Measurements from ENCODE around the gene PPP1R16B. TPM values are rescaled to one million over a fixed set of nuclear protein-coding genes. Genes with fewer than 3 reads are reported as not detected.

Gene PPP1R16B
- total RNA-seq (10 to 100 TPM; 32.0 to 58.5 (median 50.2) TPM), total RNA-seq (121 to 638 (median 253) reads per million in 29 experiments)
- 40.1 TPM for total RNA-seq (2013)

DNA sequence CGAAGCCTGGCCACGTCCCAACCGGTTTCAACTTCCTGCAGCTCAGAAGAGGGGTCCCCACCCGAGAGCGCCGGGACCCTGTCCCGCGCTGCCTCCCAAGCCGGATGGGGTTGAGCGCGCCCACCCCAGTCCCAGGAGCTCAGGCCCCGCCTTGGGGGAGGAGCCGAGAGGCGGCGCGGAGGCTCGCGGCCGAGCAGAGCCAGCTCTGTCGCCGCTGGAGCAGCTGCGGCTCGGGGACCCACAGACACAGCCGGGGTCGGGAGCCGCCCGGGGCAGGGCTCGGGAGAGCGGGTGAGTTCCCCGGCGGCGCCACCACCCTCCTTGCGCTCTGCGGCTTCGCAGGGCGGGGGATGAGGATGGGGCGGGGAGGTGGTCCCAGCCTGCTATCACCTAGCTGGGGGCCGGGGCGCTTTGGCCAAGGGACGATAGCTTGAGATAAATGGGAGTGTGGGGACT lies at the start of gene PPP1R16B:
PPP1R16B (plus strand) TSS at position 196 of the 456 bp plus-strand sequence. CDS start 30,229 bp downstream, outside the sequence.
- Histone ChIP-seq H3K9me3 (no peaks in the 10 kb centered on the region), H3K4me3 (ENCODE audit: control insufficient read depth in 1 of 2, extremely low read depth in 1 of 2, low read length in 1 of 2) (peak within 1 kb of the TSS; percentile 86 to 99), H3K27me3 (replicated peaks in 1 of 2; ENCODE audit: control insufficient read depth in 2 of 2, extremely low read depth in 1 of 2, insufficient read depth in 2 of 2, low read length in 1 of 2) (no peaks in the 10 kb centered on the region), H3K36me3 (ENCODE audit: control insufficient read depth in 2 of 2, extremely low read depth in 1 of 2, insufficient read depth in 1 of 2, low read length in 1 of 2) (peaks cover 0 to 12% of the 10 kb centered on the region in 2 donors), H3K4me1 (ENCODE audit: control insufficient read depth in 1 of 2, extremely low read depth in 1 of 2, insufficient read depth in 2 of 2, low read length in 2 of 2) (peaks cover 27 to 59% of the 10 kb centered on the region in 2 experiments), H3K27ac (ENCODE audit: low read length) (peak within 1 kb of the TSS; percentile 99)
- peak within 1 kb of the TSS; percentile 88 to 91 (median 91) for H3K4me3 Mint-ChIP-seq
- ChIA-PET CTCF (interaction anchor here in 1 of 2 donors (1.0 to 1.3 kb wide), 7 partner anchors 16 to 333 kb away, joined by 3 to 5 read pairs (median 4); partner anchors contain the start of gene RALGAPB), POLR2A (interaction anchor here (0.6 to 1.4 kb wide), 9 partner anchors 11 to 111 kb away, joined by 3 to 17 read pairs (median 5); partner anchors contain the start of gene ACTR5 (in 1 of the 2))
- peaks cover 54 to 56% (median 56%) of the 10 kb centered on the region in 3 donors for H3K4me1 Mint-ChIP-seq
- H3K27ac Mint-ChIP-seq = peak within 1 kb of the TSS; percentile 97
- no peaks in the 10 kb centered on the region for H3K27me3 Mint-ChIP-seq
- peak; percentile 64 to 86 (median 79) for DNase-seq
- no peaks in the 10 kb centered on the region for H3K9me3 Mint-ChIP-seq
- WGBS (ENCODE audit: insufficient coverage) = 0% methylated on average over 36 of the region's 40 CpGs
- peaks cover 16% of the 10 kb centered on the region for H3K36me3 Mint-ChIP-seq
- ATAC-seq (replicated peaks in 1 of 4) = peak; percentile 66 to 75 (median 72)

DNA sequence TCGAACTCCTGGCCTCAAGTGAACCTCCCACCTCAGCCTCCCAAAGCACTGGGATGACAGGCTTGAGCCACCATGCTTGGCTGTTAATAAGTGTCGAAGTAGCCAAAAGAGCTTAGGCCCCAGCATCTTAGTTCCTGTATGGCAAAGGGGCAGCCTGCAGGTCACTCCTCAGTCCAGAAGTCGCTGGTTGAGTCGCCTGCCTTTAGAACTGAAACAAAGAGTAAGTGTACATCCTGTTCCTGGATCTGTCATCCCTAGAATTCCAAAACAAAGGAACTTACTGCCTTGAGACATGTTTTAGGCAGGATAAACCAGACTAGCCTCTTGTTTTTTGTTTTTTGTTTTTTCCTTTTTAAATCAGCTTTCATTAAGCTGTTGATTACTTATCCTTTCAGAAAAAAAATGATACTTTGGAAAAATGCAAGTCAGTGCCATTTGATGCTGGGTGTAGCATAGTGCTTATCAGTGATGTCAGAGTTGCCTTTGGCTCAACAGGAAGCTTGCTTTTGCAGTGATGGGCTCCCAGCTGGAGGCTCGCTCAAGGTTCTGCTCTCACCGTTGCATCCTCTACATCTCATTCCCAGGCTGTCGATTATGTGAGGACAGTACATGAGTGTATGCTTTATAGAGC lies 48.2 kb upstream of the PPP1R16B start:
- no peaks in the 10 kb centered on the region for H3K4me1 Mint-ChIP-seq
- Histone ChIP-seq H3K9me3 (no peaks in the 10 kb centered on the region), H3K36me3 (ENCODE audit: control insufficient read depth in 2 of 2, extremely low read depth in 1 of 2, insufficient read depth in 1 of 2, low read length in 1 of 2) (peaks cover 16 to 90% of the 10 kb centered on the region in 2 donors), H3K27me3 (replicated peaks in 1 of 2; ENCODE audit: control insufficient read depth in 2 of 2, extremely low read depth in 1 of 2, insufficient read depth in 2 of 2, low read length in 1 of 2) (no peaks in the 10 kb centered on the region), H3K4me1 (ENCODE audit: control insufficient read depth in 1 of 2, extremely low read depth in 1 of 2, insufficient read depth in 2 of 2, low read length in 2 of 2) (no peaks in the 10 kb centered on the region), H3K4me3 (ENCODE audit: control insufficient read depth in 1 of 2, extremely low read depth in 1 of 2, low read length in 1 of 2) (no peak overlapping the region), H3K27ac (ENCODE audit: low read length) (no peak overlapping the region)
- H3K4me3 Mint-ChIP-seq = no peak overlapping the region
- no peak overlapping the region for H3K27ac Mint-ChIP-seq
- 100% methylated on average over 3 of the region's 7 CpGs for WGBS (ENCODE audit: insufficient coverage)
- DNase-seq = no peak
- ATAC-seq (replicated peaks in 1 of 4) = no peak
- peaks cover 73% of the 10 kb centered on the region for H3K36me3 Mint-ChIP-seq
- no peaks in the 10 kb centered on the region for H3K27me3 Mint-ChIP-seq
- POLR2A ChIA-PET = no interaction called here
- CTCF ChIA-PET = no interaction called here
- no peaks in the 10 kb centered on the region for H3K9me3 Mint-ChIP-seq

DNA sequence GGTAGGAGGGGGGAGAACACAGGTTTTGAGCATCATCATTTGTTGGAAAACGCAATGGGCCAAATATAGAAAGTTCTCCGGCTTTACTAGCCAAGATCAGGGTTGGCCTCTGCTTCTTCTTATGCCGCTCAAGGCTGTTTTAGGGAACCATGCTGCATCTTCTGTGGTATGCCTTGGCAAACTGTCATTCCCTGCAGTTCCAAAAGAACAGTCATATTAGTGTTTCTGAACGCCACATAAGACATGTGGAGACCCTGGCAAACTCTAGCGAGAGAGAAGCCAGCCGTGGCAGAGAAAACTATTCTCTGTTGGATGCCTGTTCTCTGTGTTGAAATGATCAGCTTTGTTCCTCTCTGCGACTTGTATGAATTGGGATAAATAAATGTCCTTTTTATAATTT lies 46.4 kb upstream of the PPP1R16B start:
- Histone ChIP-seq H3K36me3 (ENCODE audit: control insufficient read depth in 2 of 2, extremely low read depth in 1 of 2, insufficient read depth in 1 of 2, low read length in 1 of 2) (peaks cover 24 to 94% of the 10 kb centered on the region in 2 donors), H3K27me3 (replicated peaks in 1 of 2; ENCODE audit: control insufficient read depth in 2 of 2, extremely low read depth in 1 of 2, insufficient read depth in 2 of 2, low read length in 1 of 2) (no peaks in the 10 kb centered on the region), H3K27ac (ENCODE audit: low read length) (no peak overlapping the region), H3K4me3 (ENCODE audit: control insufficient read depth in 1 of 2, extremely low read depth in 1 of 2, low read length in 1 of 2) (no peak overlapping the region), H3K9me3 (no peaks in the 10 kb centered on the region), H3K4me1 (ENCODE audit: control insufficient read depth in 1 of 2, extremely low read depth in 1 of 2, insufficient read depth in 2 of 2, low read length in 2 of 2) (no peaks in the 10 kb centered on the region)
- DNase-seq = no peak
- H3K27ac Mint-ChIP-seq = no peak overlapping the region
- H3K4me1 Mint-ChIP-seq = peaks cover 0 to 2% (median 2%) of the 10 kb centered on the region in 3 donors
- H3K36me3 Mint-ChIP-seq = peaks cover 74% of the 10 kb centered on the region
- ATAC-seq (replicated peaks in 1 of 4) = no peak
- H3K27me3 Mint-ChIP-seq = no peaks in the 10 kb centered on the region
- 97% methylated on average over 6 of the region's 7 CpGs for WGBS (ENCODE audit: insufficient coverage)
- ChIA-PET POLR2A (no interaction called here), CTCF (interaction anchor here in 1 of 2 donors (0.6 kb wide), 2 partner anchors 126 to 328 kb away, joined by 3 read pairs; no protein-coding TSS in a partner anchor)
- no peaks in the 10 kb centered on the region for H3K9me3 Mint-ChIP-seq
- H3K4me3 Mint-ChIP-seq = no peak overlapping the region

DNA sequence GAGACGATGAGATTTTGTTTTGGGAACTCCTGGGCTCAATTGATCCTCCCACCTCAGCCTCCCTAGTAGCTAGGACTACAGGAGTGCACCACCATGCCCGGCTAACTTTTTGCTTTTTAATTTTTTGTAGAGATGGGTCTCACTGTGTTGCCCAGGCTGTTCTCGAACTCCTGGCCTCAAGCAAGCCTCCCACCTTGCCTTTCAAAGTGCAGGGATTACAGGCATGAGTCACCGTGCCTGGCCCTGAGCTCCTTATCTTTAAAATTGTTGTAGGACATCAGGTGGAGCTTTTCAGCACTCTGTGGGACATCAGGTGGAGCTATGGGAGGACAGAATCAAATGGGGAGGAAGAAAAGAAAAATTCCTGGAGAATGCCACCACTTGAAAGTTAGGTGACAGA lies 44.5 kb upstream of the PPP1R16B start:
- H3K4me1 Mint-ChIP-seq = peaks cover 0 to 10% (median 7%) of the 10 kb centered on the region in 3 donors
- no peak overlapping the region for H3K4me3 Mint-ChIP-seq
- peaks cover 26 to 93% of the 10 kb centered on the region in 2 donors for H3K36me3 ChIP-seq (ENCODE audit: control insufficient read depth in 2 of 2, extremely low read depth in 1 of 2, insufficient read depth in 1 of 2, low read length in 1 of 2)
- ChIA-PET POLR2A (no interaction called here), CTCF (no interaction called here)
- no peaks in the 10 kb centered on the region for H3K9me3 Mint-ChIP-seq
- no peak overlapping the region for H3K27ac ChIP-seq (ENCODE audit: low read length)
- 100% methylated on average over 2 of the region's 4 CpGs for WGBS (ENCODE audit: insufficient coverage)
- H3K9me3 ChIP-seq = no peaks in the 10 kb centered on the region
- no peaks in the 10 kb centered on the region for H3K27me3 Mint-ChIP-seq
- no peaks in the 10 kb centered on the region for H3K4me1 ChIP-seq (ENCODE audit: control insufficient read depth in 1 of 2, extremely low read depth in 1 of 2, insufficient read depth in 2 of 2, low read length in 2 of 2)
- ATAC-seq (replicated peaks in 1 of 4) (no peak), DNase-seq (no peak)
- H3K36me3 Mint-ChIP-seq = peaks cover 74% of the 10 kb centered on the region
- no peaks in the 10 kb centered on the region for H3K27me3 ChIP-seq (replicated peaks in 1 of 2; ENCODE audit: control insufficient read depth in 2 of 2, extremely low read depth in 1 of 2, insufficient read depth in 2 of 2, low read length in 1 of 2)
- H3K27ac Mint-ChIP-seq = no peak overlapping the region
- H3K4me3 ChIP-seq (ENCODE audit: control insufficient read depth in 1 of 2, extremely low read depth in 1 of 2, low read length in 1 of 2) = no peak overlapping the region

DNA sequence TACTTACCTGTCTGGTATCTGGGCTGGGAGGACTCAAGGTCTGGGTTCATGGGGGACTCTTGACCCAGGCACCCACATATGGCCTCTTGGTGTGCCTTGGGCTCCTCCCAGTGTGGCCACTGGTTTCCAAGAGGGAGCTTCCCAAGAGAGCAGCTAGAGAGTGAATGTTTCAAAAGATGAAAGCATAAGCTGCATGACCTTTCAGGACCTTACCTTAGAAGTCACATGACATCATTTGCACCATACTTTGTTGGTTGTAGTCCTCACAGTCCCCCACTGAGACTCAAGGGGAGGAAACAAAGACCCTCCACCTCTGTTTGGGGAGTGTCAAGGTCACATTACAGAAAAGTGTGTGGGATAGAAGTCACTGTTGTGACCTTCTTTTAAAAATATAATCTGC lies 43.3 kb upstream of the PPP1R16B start:
- POLR2A ChIA-PET = no interaction called here
- Histone ChIP-seq H3K27me3 (replicated peaks in 1 of 2; ENCODE audit: control insufficient read depth in 2 of 2, extremely low read depth in 1 of 2, insufficient read depth in 2 of 2, low read length in 1 of 2) (no peaks in the 10 kb centered on the region), H3K36me3 (ENCODE audit: control insufficient read depth in 2 of 2, extremely low read depth in 1 of 2, insufficient read depth in 1 of 2, low read length in 1 of 2) (peaks cover 23 to 90% of the 10 kb centered on the region in 2 donors), H3K4me3 (ENCODE audit: control insufficient read depth in 1 of 2, extremely low read depth in 1 of 2, low read length in 1 of 2) (no peak overlapping the region), H3K9me3 (no peaks in the 10 kb centered on the region), H3K27ac (ENCODE audit: low read length) (no peak overlapping the region), H3K4me1 (ENCODE audit: control insufficient read depth in 1 of 2, extremely low read depth in 1 of 2, insufficient read depth in 2 of 2, low read length in 2 of 2) (no peaks in the 10 kb centered on the region)
- Mint-ChIP-seq H3K4me1 (peaks cover 0 to 10% (median 7%) of the 10 kb centered on the region in 3 donors), H3K27me3 (no peaks in the 10 kb centered on the region), H3K27ac (no peak overlapping the region), H3K36me3 (peaks cover 78% of the 10 kb centered on the region), H3K9me3 (no peaks in the 10 kb centered on the region), H3K4me3 (no peak overlapping the region)
- CTCF ChIA-PET = no interaction called here
- DNase-seq (no peak), ATAC-seq (replicated peaks in 1 of 4) (no peak)

DNA sequence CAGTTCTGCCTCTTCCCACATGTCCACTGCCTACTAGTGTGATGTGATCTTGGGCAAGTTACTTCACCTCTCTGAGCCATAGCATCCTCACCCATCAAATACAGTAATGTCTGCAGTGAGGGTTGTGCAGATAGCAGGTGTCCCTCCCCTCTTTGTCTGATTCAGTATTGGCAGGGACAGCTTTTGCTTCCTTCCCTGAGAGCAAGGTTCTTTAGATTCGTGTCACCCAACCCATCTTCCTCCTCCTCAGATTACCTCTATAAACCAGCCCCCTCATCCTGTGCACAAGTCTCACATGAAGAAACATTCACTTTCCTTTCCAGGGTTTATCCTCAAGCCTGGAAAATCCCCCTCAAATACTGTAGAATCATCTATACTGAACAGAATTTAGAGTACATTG lies 41.9 kb upstream of the PPP1R16B start:
- 71% methylated on average over 1 of the region's 1 CpG for WGBS (ENCODE audit: insufficient coverage)
- Mint-ChIP-seq H3K4me3 (no peak overlapping the region), H3K27ac (no peak overlapping the region), H3K4me1 (peaks cover 0 to 10% (median 7%) of the 10 kb centered on the region in 3 donors), H3K27me3 (no peaks in the 10 kb centered on the region), H3K9me3 (no peaks in the 10 kb centered on the region), H3K36me3 (peaks cover 79% of the 10 kb centered on the region)
- Histone ChIP-seq H3K27me3 (replicated peaks in 1 of 2; ENCODE audit: control insufficient read depth in 2 of 2, extremely low read depth in 1 of 2, insufficient read depth in 2 of 2, low read length in 1 of 2) (no peaks in the 10 kb centered on the region), H3K9me3 (no peaks in the 10 kb centered on the region), H3K27ac (ENCODE audit: low read length) (no peak overlapping the region), H3K4me3 (ENCODE audit: control insufficient read depth in 1 of 2, extremely low read depth in 1 of 2, low read length in 1 of 2) (no peak overlapping the region), H3K4me1 (ENCODE audit: control insufficient read depth in 1 of 2, extremely low read depth in 1 of 2, insufficient read depth in 2 of 2, low read length in 2 of 2) (no peaks in the 10 kb centered on the region), H3K36me3 (ENCODE audit: control insufficient read depth in 2 of 2, extremely low read depth in 1 of 2, insufficient read depth in 1 of 2, low read length in 1 of 2) (peaks cover 23 to 93% of the 10 kb centered on the region in 2 donors)
- POLR2A ChIA-PET = interaction anchor here in 1 of 2 donors (0.9 kb wide), 1 partner anchor 120 kb away, joined by 3 read pairs; no protein-coding TSS in a partner anchor
- CTCF ChIA-PET = no interaction called here
- ATAC-seq (replicated peaks in 1 of 4) = no peak
- no peak for DNase-seq

Measured in T-cell (primary cell).